ENCODE results near the gene TXNDC17.

Gene TXNDC17

GRCh38 chr17:6611231-6611630 is 29.6 kb upstream of the TXNDC17 start:
- TF ChIP-seq ZNF274 (IDR thresholded peaks at IDR 0.05; ENCODE audit: low read depth, low read length) (no peak), YY1 (IDR thresholded peaks at IDR 0.05; ENCODE audit: insufficient read depth, insufficient read length) (no peak), SUZ12 (IDR thresholded peaks at IDR 0.05; ENCODE audit: extremely low read depth, insufficient read depth, insufficient read length) (no peak)
- H3K27me3 ChIP-seq (ENCODE audit: insufficient read depth, insufficient read length) = no peaks in the 10 kb centered on the region
- no peak overlapping the region for H3K9ac ChIP-seq (ENCODE audit: insufficient read length, low read depth)
- H3K4me1 ChIP-seq (ENCODE audit: insufficient read depth, insufficient read length) = no peaks in the 10 kb centered on the region
- no peak overlapping the region for H3K4me3 ChIP-seq (ENCODE audit: insufficient read length, low read depth)
- peaks cover 56% of the 10 kb centered on the region for H3K36me3 ChIP-seq (ENCODE audit: insufficient read depth, insufficient read length, low read length)
- DNase-seq (ENCODE audit: low read depth, low spot score) = no peak
- H3K9me3 ChIP-seq (ENCODE audit: insufficient read depth, low read length) = no peaks in the 10 kb centered on the region

- H3K9ac ChIP-seq (ENCODE audit: insufficient read length, low read depth) = no peak overlapping the region
- no peaks in the 10 kb centered on the region for H3K9me3 ChIP-seq (ENCODE audit: insufficient read depth, low read length)
- no peak overlapping the region for H3K4me3 ChIP-seq (ENCODE audit: insufficient read length, low read depth)
- TF ChIP-seq SUZ12 (IDR thresholded peaks at IDR 0.05; ENCODE audit: extremely low read depth, insufficient read depth, insufficient read length) (no peak), YY1 (IDR thresholded peaks at IDR 0.05; ENCODE audit: insufficient read depth, insufficient read length) (no peak), ZNF274 (IDR thresholded peaks at IDR 0.05; ENCODE audit: low read depth, low read length) (no peak)
- no peak for DNase-seq (ENCODE audit: low read depth, low spot score)
- H3K27me3 ChIP-seq (ENCODE audit: insufficient read depth, insufficient read length) = no peaks in the 10 kb centered on the region
- peaks cover 72% of the 10 kb centered on the region for H3K36me3 ChIP-seq (ENCODE audit: insufficient read depth, insufficient read length, low read length)
- H3K4me1 ChIP-seq (ENCODE audit: insufficient read depth, insufficient read length) = no peaks in the 10 kb centered on the region
Observed at GRCh38 chr17:6623941-6624340, 16.9 kb upstream of the TXNDC17 start.

GRCh38 chr17:6626616-6627015 is 14.2 kb upstream of the TXNDC17 start:
- Histone ChIP-seq H3K4me1 (ENCODE audit: insufficient read depth, insufficient read length) (no peaks in the 10 kb centered on the region), H3K4me3 (ENCODE audit: insufficient read length, low read depth) (no peak overlapping the region), H3K9ac (ENCODE audit: insufficient read length, low read depth) (no peak overlapping the region), H3K36me3 (ENCODE audit: insufficient read depth, insufficient read length, low read length) (peaks cover 60% of the 10 kb centered on the region), H3K27me3 (ENCODE audit: insufficient read depth, insufficient read length) (no peaks in the 10 kb centered on the region), H3K9me3 (ENCODE audit: insufficient read depth, low read length) (no peaks in the 10 kb centered on the region)
- TF ChIP-seq SUZ12 (IDR thresholded peaks at IDR 0.05; ENCODE audit: extremely low read depth, insufficient read depth, insufficient read length) = no peak
- TF ChIP-seq YY1 (IDR thresholded peaks at IDR 0.05; ENCODE audit: insufficient read depth, insufficient read length) = no peak
- no peak for TF ChIP-seq ZNF274 (IDR thresholded peaks at IDR 0.05; ENCODE audit: low read depth, low read length)
- DNase-seq (ENCODE audit: low read depth, low spot score) = no peak

DNA sequence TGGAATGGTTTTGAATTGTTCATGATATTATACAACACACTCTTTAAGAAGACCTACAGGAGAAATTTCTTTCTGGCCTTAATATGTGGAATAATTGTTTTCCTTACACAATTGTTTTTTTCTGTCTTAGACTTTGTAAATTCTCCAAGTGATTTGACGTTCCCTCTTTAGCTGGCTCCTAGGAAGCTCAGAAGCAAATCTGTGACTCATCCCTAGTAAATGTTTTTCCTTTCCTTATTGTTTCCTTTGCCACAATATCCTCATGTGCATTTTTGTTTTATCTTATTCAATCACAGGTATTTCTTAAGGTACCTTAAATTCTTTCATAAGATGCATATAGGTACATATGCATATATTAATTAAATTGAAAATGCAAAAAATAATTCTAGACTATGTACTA is 13.8 kb upstream of the TXNDC17 start:
- H3K4me3 ChIP-seq (ENCODE audit: insufficient read length, low read depth) = no peak overlapping the region
- no peaks in the 10 kb centered on the region for H3K27me3 ChIP-seq (ENCODE audit: insufficient read depth, insufficient read length)
- no peak for DNase-seq (ENCODE audit: low read depth, low spot score)
- H3K4me1 ChIP-seq (ENCODE audit: insufficient read depth, insufficient read length) = no peaks in the 10 kb centered on the region
- no peak overlapping the region for H3K9ac ChIP-seq (ENCODE audit: insufficient read length, low read depth)
- no peaks in the 10 kb centered on the region for H3K9me3 ChIP-seq (ENCODE audit: insufficient read depth, low read length)
- peaks cover 60% of the 10 kb centered on the region for H3K36me3 ChIP-seq (ENCODE audit: insufficient read depth, insufficient read length, low read length)
- TF ChIP-seq YY1 (IDR thresholded peaks at IDR 0.05; ENCODE audit: insufficient read depth, insufficient read length) (no peak), SUZ12 (IDR thresholded peaks at IDR 0.05; ENCODE audit: extremely low read depth, insufficient read depth, insufficient read length) (no peak), ZNF274 (IDR thresholded peaks at IDR 0.05; ENCODE audit: low read depth, low read length) (no peak)

- DNase-seq (ENCODE audit: low read depth, low spot score) = no peak
- Histone ChIP-seq H3K4me1 (ENCODE audit: insufficient read depth, insufficient read length) (no peaks in the 10 kb centered on the region), H3K36me3 (ENCODE audit: insufficient read depth, insufficient read length, low read length) (peaks cover 64% of the 10 kb centered on the region), H3K4me3 (ENCODE audit: insufficient read length, low read depth) (no peak overlapping the region), H3K27me3 (ENCODE audit: insufficient read depth, insufficient read length) (no peaks in the 10 kb centered on the region), H3K9ac (ENCODE audit: insufficient read length, low read depth) (no peak overlapping the region), H3K9me3 (ENCODE audit: insufficient read depth, low read length) (no peaks in the 10 kb centered on the region)
- TF ChIP-seq SUZ12 (IDR thresholded peaks at IDR 0.05; ENCODE audit: extremely low read depth, insufficient read depth, insufficient read length) (no peak), YY1 (IDR thresholded peaks at IDR 0.05; ENCODE audit: insufficient read depth, insufficient read length) (no peak), ZNF274 (IDR thresholded peaks at IDR 0.05; ENCODE audit: low read depth, low read length) (no peak)
Observed at GRCh38 chr17:6630390-6630789, 10.5 kb upstream of the TXNDC17 start.

DNA sequence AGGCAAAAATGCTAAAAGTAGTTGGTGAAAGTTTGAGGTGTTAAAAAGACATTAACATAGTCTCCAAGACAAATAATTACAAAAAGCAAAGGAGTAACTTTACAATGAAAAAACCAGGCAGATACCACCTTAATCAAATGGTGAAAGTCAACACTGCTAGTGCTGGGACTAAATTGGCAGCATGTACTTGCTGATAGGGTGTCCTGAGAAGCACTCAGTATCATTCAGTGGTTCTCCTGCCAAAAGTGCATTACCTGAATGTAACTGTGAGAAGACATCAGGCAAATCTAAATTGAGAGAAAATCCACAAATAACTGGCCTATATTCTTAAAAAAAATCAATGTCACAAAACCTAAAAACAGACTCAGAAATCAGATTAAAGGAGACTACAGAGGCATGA is 8.3 kb upstream of the TXNDC17 start:
- Histone ChIP-seq H3K4me1 (ENCODE audit: insufficient read depth, insufficient read length) (peaks cover 3% of the 10 kb centered on the region), H3K4me3 (ENCODE audit: insufficient read length, low read depth) (no peak overlapping the region), H3K27me3 (ENCODE audit: insufficient read depth, insufficient read length) (no peaks in the 10 kb centered on the region), H3K9me3 (ENCODE audit: insufficient read depth, low read length) (no peaks in the 10 kb centered on the region), H3K36me3 (ENCODE audit: insufficient read depth, insufficient read length, low read length) (peaks cover 65% of the 10 kb centered on the region), H3K9ac (ENCODE audit: insufficient read length, low read depth) (no peak overlapping the region)
- no peak for DNase-seq (ENCODE audit: low read depth, low spot score)
- TF ChIP-seq ZNF274 (IDR thresholded peaks at IDR 0.05; ENCODE audit: low read depth, low read length) = no peak
- no peak for TF ChIP-seq YY1 (IDR thresholded peaks at IDR 0.05; ENCODE audit: insufficient read depth, insufficient read length)
- TF ChIP-seq SUZ12 (IDR thresholded peaks at IDR 0.05; ENCODE audit: extremely low read depth, insufficient read depth, insufficient read length) = no peak

GRCh38 chr17:6633263-6633662 is 7.6 kb upstream of the TXNDC17 start:
- peaks cover 62% of the 10 kb centered on the region for H3K36me3 ChIP-seq (ENCODE audit: insufficient read depth, insufficient read length, low read length)
- H3K4me1 ChIP-seq (ENCODE audit: insufficient read depth, insufficient read length) = peaks cover 5% of the 10 kb centered on the region
- H3K27me3 ChIP-seq (ENCODE audit: insufficient read depth, insufficient read length) = no peaks in the 10 kb centered on the region
- DNase-seq (ENCODE audit: low read depth, low spot score) = no peak
- no peaks in the 10 kb centered on the region for H3K9me3 ChIP-seq (ENCODE audit: insufficient read depth, low read length)
- no peak overlapping the region for H3K9ac ChIP-seq (ENCODE audit: insufficient read length, low read depth)
- TF ChIP-seq YY1 (IDR thresholded peaks at IDR 0.05; ENCODE audit: insufficient read depth, insufficient read length) (no peak), ZNF274 (IDR thresholded peaks at IDR 0.05; ENCODE audit: low read depth, low read length) (no peak), SUZ12 (IDR thresholded peaks at IDR 0.05; ENCODE audit: extremely low read depth, insufficient read depth, insufficient read length) (no peak)
- no peak overlapping the region for H3K4me3 ChIP-seq (ENCODE audit: insufficient read length, low read depth)

Measured in NT2/D1 (cell line).